HL-60 (cell line): ENCODE data around the gene PEX10.
A peak's percentile ranks its signal among the peaks of the same experiment; 100 is the strongest.

ENCODE experiments used
- CTCF ChIP-seq: IDR thresholded peaks from one replicate; pipeline ENCODE4 v1.5.1; 2011; ENCODE audit warnings: low read length, control low read depth, inconsistent platforms; ENCODE audit not compliant: insufficient read depth
- SPI1 ChIP-seq: IDR thresholded peaks from 2 replicates; pipeline ENCODE4 v1.6.1; 2012; ENCODE audit warnings: low read depth, mild to moderate bottlenecking, borderline replicate concordance

GRCh38 chr1:2382621-2383361, 29.6 kb downstream of the PEX10 start:
- TF ChIP-seq CTCF (peak; percentile 38), SPI1 (no peak)
